Dermis blood vessel endothelial cell (primary cell): ENCODE data around the gene BFSP2. TPM values are rescaled to one million over a fixed set of nuclear protein-coding genes. Genes with fewer than 3 reads are reported as not detected.
A peak's percentile ranks its signal among the peaks of the same experiment; 100 is the strongest.

Experiments
- DNase-seq: peaks from one replicate; pipeline ENCODE4 v3.0.0; 2010
- total RNA-seq: library from RNA; depleted of rRNA; stranded (reverse); fragments of >200 nt; gene quantifications from 2 replicates; pipeline ENCODE4 v1.2.3, GENCODE V29; 2014

Gene BFSP2
- total RNA-seq, 1 donor from 2014 or later: not detected

DNA sequence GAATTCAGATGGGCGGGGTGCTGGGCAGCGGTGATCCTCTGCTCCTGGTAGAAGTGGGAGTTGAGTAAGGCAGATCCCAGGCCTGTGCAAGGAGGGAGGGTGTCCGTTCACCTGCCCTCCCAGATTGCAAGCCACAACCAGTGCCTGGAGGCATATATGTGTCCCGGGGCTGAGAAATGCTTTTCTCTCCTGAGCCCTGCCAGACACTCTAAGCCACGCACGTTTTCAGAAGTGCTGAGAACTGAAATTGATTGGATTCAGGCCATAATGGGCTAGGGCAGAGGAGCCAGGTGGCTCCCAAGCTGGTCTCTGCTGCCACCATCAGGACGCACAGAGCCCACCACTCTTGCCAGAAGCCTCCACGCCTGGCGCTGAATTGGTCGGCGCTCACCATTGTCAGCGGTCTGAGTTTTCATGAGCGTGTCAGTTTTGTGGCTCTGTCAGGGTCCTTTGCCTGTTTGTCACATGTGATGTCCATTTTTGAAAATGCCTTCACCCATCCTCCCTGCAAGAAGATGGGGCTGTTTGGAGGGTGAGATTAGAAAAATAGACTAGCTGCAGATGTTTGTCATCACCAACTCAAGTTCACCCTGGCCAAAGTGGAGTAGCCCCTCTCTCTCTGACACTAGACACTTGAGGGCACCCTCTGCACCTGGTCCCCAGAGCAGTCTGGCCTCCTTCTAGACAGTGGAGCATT lies 15.4 kb upstream of the BFSP2 start:
- peak; percentile 83 for DNase-seq

DNA sequence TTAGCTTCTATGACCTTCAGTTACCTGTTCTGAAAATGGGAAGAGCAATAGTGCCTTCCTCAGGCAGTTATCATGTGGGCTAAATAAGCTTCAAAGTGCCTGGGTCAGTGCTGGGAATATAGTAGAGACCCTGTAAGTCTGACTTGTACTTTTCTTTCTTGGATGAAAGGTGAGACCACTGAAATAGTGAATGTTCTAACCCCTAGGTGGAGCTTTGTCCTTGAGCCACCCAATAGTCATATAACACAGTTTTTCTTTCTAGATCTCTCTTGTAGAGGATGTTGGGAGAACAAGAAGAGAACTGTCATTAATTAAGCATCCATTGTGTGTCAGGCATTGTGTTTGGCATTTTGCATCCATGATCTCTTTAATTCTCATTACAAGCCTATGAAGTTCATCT lies 13.0 kb upstream of the BFSP2 start:
- DNase-seq: no peak

DNA sequence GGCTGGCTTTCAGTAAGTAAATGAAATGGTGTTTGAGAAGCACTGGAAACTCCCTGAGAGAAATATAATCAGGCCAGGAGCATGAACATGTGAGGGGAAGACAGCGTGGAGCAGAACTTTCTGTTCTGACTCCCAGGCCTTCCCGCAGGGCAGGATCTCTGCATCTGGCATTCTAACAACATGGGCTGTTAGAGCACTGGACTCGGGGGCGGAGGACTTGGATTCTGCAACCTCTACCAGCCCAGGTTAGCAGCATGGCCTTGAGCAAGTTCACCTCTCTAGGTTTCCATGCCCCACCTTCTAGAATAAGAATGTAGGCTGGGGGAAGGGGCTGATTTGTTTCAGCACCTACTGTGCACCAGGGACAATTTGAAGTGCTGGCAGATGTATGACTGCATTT lies 12.5 kb upstream of the BFSP2 start:
- DNase-seq: no peak

DNA sequence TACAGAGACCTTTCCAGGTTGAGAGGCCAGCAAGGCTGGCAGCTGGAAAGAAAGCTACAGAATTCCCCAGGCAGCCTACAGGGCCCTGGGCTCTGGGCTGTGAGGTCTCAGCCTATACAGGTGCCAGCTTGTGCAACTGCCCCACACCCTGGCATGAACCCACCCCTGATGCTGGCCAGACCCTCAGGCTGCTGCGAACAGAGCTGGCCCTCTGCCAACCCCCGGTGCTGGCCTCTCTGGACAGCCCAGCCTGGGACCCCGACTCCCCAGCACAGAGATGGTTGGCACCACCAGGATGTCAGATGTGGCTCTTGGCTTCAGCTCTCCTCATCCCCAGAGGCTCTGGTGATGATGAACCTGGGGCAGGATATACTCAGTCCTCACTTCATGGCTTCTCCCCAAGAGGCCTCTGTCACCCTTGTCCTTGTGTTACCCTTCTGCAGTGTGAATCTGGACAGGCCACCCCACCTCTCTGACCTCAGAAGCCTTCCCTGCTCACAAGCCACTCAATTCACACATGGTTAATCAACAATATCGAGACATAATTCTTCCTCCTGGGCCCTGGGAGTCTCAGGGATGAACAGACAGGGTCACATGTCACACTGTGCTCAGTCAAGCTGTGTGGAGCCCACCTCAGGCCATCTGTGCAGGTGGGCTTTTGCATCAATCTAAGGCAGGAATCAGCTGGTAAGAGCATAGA lies 11.0 kb upstream of the BFSP2 start:
- no peak for DNase-seq

DNA sequence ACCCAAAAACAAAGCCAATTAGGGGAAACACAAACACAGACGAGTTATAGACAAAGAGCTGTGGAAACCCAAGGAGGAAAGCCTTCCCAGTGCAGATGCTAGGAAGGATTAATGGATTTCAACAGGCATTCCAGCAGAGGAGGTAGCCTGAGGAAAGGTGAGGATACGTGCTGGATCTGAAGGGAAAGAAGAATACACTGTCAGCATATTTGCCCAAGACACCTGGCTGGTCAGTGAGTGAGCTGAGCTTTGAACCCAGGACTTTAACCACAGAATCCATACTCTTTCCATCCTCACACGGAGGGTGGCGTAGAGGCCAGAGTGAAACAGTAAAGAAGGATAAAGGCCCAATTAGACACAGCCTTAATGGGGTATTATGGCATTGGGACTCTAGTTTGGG lies 9.1 kb upstream of the BFSP2 start:
- no peak for DNase-seq

DNA sequence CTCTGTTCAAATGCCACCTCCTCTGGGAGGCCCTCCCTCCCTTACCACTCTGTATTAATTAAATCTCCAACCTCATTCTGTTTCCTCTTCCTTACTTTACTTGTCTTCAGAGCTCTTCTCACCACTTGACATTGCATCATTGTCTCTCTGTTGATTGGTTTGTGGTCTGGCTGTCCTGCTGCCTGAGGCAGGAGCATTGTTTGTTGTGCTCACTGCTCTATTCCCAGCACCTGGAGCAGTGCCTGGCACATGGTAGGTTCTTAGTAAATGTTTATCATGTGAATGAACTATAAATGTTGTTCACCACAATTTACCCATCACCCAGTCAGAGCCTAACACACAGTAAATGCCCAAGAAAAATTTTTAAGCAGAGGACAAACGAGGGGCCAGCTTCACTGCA lies 6.7 kb upstream of the BFSP2 start:
- DNase-seq: no peak

DNA sequence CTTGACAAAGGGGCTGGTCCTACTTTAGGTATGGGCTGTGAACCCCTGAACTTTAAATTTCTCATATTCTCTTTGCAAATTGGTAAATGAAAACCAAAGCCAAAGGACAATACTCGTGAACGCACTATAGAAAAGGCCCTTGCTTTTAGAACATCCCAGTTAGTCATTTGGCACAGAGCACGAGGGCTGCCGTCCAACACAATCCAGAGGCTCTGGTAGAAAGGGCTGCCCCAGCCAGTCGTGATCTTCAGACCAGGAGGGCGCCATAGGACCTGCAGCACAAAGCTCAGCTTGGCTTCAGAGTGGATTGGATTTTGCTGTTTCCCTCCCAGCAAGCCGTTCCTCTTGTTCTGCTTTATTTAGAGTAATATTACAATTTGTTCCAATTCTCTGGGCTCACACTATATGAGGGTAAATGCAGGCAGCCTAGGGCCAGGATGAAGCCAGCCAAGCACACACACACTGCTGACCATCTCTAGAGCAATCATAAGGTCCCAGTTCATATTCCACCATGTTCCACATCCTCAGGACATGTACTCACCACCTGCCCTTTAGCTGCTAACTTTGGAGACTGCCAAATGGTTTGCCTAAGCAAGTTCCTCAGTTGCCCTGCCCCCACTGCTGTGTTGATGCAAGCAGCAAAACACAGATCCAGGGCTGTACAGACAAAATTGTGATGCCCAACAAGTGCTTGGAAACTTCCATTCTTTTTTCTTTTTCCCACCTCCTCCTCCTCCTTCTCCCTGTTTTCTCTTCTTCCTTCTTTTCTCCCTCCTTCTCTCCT lies 6.0 kb upstream of the BFSP2 start:
- no peak for DNase-seq

DNA sequence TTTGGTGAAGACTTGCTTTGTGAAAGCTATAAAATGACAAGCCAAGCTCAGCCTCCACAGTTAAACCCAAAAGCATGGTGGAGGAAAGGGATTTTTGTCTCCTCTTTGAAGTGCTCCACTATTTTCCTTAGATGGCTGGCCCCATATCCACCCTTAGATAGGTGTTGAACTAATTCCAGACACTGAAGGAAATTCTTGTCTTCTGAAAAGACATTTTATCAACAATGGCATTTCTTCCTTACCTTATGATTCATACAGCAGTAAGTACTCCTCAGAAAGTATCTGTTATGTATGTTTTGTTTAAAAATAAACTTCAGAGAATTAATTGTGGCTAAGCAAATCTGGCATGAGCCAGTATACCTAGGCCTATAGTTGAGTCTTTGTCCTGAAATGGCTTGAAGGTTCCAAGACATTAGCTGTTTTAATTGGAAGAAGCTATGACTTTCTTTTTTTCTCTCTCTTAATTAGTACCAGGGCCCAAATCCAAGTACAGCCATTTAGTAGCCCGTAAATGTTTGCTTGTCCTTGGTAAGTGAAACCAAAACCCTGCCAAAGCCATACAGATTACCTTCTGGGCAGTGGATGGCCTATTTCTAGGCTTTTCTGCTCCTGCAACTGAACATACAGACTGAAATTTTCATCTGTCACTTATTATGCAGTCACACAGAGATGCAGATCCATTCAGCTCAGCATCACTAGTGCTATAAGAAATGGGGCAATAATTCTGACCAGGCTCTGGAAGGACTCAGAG lies 5.1 kb upstream of the BFSP2 start:
- no peak for DNase-seq

DNA sequence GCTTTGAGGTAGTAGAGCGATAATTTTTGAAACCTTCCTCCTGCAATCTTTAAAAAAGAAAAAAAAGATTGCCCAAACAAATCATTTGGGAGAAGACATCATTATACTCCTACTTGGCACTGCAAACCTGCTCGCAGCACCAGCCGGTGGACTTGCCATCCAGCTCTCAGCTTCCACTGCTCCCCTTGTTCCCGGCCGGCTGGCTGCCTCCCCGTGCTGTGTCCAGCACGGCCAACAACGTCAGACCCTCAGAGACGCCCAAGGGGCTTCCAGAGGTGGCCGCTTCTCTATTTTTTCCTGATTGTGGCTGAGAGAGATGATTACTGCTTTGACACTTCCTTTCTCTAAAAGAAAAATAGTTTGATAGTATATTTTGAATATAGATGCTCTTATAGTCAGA lies 3.0 kb upstream of the BFSP2 start:
- DNase-seq: no peak

DNA sequence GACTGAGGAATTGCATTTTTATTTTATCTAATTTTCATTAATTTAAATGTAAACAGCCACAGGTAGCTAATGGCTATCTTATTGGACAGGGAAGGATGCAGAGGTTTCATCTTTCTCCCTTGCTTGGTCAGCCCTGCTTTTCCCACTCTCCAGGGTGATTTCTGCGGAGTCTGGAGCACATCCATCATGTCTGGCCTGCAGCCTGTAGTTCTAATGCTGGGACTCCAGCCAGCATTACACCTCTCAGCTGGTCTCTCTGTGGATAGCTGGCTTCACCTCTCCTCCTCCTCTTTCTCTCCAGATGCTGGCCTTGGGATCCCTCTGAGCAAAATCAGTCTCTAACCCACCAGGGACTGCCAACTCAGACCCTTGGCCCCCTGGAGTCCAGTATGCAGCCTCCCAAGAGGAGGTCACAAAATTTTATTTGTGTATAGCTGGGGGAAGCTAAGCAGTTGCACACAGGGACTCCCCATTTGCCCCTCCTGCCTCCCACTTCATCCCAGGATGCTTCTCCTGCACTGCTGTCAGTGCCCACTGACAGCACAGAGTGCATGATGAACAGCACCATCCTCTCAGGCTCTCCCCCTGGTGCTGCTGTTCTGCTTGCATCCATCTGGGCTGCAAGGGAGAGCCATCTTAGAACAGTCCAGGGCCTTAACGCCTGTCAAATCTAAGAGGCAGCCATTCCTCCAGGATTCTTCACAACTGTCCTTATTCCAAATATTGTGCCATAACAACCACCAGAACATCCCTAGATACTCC lies 1.7 kb downstream of the BFSP2 start:
- DNase-seq: no peak

DNA sequence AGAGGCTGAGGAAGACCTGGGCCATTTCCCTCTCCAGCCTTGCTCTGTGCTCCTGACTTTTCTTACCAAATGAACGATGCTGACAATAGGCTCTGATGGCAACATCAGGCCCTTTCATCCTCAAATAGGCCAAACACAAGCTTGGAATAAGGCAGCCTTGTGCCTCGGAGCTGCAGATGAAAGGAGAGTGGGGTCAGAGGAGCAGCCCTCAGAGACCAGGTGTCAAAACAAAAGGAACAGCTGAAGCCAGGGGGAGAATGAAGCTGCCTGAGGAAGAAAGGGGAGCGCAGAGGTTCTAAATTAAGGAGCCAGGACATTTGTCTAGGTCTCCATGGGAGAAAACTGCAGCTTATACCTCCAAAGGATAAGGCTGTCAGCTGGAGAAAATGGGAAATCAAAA lies 5.1 kb downstream of the BFSP2 start:
- DNase-seq: no peak

DNA sequence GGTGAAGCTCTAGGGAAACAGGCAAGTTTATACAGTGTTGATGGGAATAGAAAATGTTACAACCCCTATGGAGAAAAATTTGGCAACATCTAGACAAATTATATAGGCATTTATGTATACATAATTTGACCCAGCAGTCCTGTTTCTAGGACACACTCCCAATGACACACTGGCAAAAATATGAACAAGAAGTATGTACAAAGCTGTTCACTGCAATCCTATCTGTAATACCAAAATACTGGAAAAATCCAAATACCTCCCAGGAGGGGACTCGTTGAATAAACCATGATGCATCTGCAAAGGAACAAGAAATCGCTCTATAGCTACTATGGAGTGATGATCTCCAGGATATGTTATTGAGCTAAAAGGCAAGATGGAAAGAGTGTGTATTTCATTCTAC lies 8.5 kb downstream of the BFSP2 start:
- DNase-seq: no peak

DNA sequence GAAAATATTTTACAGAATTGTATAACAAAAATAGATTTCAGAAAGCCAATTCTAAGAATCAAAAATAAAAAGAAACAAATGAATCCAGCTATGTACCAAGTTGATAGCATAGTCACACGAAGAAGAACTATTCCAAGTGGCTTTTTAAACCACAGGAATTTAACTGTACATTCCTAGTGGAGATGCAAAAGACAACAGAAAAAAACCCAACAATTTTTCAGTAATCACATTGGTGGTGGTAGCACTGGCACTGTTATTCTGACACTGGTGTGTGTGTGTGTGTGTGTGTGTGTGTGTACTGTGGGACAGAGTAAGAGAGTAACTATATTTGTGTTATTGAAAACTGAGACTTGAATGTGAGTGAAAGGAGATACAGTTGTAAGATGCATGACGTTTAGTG lies 9.1 kb downstream of the BFSP2 start:
- DNase-seq: no peak

DNA sequence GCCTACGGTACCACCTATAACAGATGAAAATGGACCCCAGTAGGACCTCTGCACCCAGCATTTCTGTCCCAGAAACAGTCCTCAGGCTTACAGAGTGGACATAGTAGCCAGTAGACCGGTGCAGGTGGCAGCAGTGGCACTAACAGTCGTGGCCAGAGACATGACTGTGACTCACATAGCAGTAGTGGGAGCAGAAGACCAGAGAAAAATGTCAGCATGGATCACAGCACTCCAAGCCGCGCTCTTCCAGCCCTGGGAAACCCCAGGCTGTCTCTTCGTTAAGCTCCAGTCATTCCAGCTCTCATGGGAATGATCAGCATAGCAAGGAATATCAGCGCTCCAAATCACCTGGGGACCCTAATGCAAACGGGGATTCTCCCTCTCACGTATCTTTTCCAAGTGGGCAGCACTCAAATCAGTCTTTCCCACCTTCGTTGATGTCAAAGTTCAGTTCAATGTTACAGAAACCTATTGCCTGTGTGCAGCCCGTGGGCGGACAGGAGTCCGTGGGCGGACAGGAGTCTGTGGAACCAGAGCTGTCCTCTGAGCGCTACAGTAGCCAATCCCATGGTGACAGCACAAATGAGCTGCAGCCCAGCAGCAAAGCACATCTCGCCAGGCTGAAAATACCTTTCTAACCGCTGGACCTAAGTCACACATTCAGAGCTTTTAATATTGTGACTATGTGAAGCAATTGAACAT lies 10.5 kb downstream of the BFSP2 start:
- no peak for DNase-seq

DNA sequence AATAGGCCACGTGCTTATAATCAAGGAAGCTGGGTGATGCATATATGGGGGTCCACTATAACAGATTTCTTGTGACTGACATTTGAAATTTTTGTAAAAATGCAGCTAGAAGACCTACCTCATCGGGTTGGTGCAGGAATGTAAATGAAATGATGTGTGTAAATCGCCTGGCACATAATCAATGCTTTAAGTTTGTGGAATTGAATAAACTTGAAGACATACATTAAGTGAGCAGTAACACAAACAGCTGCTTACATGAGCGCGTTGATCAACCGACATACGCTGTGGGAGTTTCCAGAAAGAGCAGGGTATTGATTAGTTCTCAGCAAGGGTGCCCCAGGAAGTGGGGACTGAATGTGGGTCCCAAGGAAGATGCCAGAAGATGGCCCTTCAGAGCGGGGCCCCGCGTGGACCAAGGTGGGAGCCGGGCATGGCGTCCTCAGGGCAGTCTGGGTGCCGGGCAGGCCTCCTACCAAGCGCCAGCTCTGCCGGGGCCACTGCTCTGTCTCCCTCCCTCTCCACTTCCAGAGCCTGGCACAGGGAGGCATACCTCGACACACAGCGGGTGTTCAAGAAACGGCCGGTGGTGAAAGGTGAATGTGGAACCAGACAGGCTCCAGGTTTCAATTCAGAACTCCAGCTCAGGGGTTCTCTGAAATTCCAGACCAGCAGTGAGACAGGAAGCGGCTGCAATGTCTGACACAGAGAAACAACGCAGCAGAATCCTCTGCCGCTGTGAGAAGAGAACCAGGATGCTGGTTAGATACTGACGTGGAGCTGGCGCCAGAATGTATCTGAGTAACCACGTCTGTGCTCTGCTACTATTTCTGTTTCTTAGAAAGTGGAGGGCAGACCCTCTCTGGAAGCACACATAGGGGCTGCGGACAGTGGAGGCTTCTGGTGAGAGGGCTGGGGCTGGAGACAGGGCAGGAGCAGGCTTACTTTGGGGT lies 12.6 kb downstream of the BFSP2 start:
- peak; percentile 32 for DNase-seq

DNA sequence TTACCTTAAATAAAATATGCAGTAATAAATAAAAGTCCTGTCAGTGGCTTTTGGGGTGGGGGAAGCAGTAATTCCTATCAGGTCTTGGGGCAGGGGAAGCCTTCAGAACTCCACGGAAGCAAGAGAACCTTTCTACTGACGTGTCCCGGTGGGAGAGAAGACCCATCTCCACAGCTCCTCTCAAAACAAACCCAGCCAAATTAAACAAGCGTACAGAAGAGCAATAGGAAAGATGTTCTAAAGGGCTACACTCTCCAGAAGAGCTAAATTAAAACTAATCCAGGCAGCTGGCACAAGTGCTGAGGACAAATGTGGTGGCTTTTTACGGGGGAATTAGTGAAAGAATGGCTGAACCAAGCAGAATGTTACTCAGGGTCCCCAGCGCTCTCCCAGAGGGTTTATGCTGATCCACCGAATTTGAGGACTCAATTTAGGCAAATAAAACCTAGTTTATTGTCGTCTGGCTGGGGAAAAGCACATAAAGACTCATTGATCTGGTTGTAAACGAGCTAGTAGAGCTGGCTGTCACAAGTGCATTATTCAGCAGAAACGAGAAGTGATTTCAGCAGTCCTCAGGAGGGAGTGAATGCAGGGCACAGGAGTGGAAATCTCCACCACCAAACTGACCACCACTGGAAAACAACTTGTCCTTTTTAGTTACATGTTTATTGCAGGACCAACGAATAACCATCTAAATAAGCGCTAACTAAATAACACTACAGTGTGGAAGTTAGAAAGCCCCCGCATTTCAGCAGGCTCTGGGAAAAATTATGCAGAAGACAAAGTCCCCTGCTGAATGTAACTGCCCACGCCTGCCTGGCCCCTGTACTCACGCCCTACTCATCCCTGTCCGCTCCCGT lies 13.5 kb downstream of the BFSP2 start:
- DNase-seq: peak; percentile 21

DNA sequence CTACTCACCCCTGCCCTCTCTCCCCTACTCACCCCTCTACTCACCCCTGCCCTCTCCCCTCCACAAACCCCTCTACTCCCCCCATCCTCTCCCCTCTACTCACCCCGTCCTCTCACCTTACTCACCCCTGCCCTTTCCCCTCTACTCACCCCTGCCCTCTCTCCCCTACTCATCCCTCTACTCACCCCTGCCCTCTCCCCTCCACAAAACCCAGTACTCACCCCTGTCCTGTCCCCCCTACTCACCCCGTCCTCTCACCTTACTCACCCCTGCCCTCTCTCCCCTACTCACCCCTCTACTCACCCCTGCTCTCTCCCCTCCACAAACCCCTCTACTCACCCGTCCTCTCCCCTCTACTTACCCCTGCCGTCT lies 14.2 kb downstream of the BFSP2 start:
- no peak for DNase-seq

DNA sequence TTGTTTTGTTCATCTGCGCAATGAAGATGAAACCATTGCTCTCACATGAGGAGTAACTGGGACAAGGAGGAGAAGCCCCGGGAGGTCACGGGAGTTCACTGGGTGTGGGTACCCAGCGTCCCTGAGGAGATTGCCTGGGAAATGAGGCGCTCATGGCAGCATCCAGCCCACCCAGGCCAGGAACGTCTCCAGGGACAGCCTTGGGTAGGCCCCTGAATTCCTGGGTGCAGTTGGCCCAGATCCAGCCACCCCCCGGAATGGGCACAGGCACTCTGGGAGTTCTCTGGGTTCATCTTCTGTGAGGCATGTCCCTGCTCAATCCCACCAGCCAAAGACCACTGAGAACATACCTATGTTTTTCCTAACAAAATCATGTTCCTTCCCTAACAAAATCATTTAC lies 18.5 kb downstream of the BFSP2 start:
- no peak for DNase-seq

DNA sequence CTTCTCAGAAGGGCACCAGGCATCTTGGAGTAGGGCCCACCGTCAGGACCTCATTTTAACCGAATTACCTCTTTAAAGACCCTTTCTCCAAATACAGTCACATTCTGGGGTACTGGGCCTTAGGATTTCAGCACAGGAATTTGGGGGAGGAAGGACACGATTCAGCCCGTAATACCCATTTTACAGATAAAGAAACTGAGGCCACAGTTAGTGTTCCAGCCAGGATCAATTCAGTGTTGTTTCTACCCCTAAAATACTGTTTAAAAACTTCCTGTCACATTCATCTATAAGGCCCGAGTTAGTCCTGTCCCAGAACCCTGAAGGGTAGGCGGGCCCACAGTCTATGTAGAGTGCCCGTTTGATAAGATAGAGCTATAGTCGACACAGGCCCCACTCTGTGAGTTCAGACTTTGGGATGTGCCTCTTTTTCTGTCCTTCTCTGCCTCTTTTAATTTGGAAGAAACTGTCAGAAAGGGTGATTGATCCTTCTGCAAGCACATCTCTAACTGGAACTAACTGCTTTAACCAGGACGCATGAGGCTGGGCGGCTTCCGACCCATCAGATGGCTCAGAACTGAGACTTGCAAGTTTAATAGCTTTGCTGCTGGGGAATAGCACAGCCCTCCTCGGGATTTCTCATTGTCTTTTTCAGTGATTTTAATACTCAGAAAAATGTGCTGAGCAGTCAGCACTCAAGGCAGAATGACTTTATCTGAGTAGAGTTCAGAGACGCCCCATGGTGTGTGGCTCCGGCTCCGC lies 19.5 kb downstream of the BFSP2 start:
- no peak for DNase-seq
